H1 (cell line): Measurements from ENCODE around the gene CDK16. TPM values are rescaled to one million over a fixed set of nuclear protein-coding genes. Genes with fewer than 3 reads are reported as not detected.

ENCODE experiments used
- CTCF ChIA-PET: fragments of 300-600 bp; sonication (Branson Sonifier 250); formaldehyde crosslinking; loops from one replicate; lab custom pipeline; 2021; ENCODE audit not compliant: partially characterized antibody; lab: Charles Lee
- POLR2A ChIA-PET: fragments of 300-600 bp; sonication (Branson Sonifier 250); formaldehyde crosslinking; loops from one replicate; lab custom pipeline; 2021; ENCODE audit warnings: inconsistent platforms; ENCODE audit not compliant: partially characterized antibody; lab: Charles Lee
- DNase-seq, 2 experiments: peaks; one replicate each; pipeline versions ENCODE4 v3.0.0 to v3.0.0-alpha.2; 2010 to 2022; ENCODE audit warnings: low spot score in 2 of 2, low read depth in 1 of 2, mixed read lengths in 1 of 2
- FAIRE-seq: peaks from 2 replicates; lab custom pipeline; 2011; peaks lifted over from hg19 to GRCh38; lab: Jason Lieb, UNC
- H2AFZ ChIP-seq: 2 replicates; pipeline ENCODE4 v1.8.1; 2012; ENCODE audit warnings: low read length, inconsistent platforms
- H2AK5ac ChIP-seq: 2 replicates; pipeline ENCODE4 v1.6.1; 2013; ENCODE audit warnings: low read depth, low read length
- H2BK120ac ChIP-seq: replicated peaks from 2 replicates; pipeline ENCODE3; 2013; ENCODE audit warnings: low read depth, low read length, inconsistent platforms
- H2BK12ac ChIP-seq: 2 replicates; pipeline ENCODE4 v1.6.1; 2013; ENCODE audit warnings: low read depth, low read length
- H2BK15ac ChIP-seq: 2 replicates; pipeline ENCODE4 v1.6.1; 2013; ENCODE audit warnings: low read length
- H2BK20ac ChIP-seq: 2 replicates; pipeline ENCODE4 v1.6.1; 2013; ENCODE audit warnings: low read length
- H2BK5ac ChIP-seq: 2 replicates; pipeline ENCODE4 v1.6.1; 2013; ENCODE audit warnings: low read depth, low read length
- H3K14ac ChIP-seq: 2 replicates; pipeline ENCODE4 v1.6.1; 2013; ENCODE audit warnings: inconsistent platforms; ENCODE audit not compliant: insufficient read length
- H3K18ac ChIP-seq: 2 replicates; pipeline ENCODE4 v1.6.1; 2013; ENCODE audit warnings: low read length; ENCODE audit errors: extremely low read depth
- H3K23ac ChIP-seq: 2 replicates; pipeline ENCODE4 v1.6.1; 2013; ENCODE audit warnings: inconsistent platforms; ENCODE audit not compliant: insufficient read length
- H3K23me2 ChIP-seq: 2 replicates; pipeline ENCODE4 v1.6.1; 2013; ENCODE audit warnings: low read depth, low read length
- H3K27ac ChIP-seq: 2 replicates; pipeline ENCODE4 v1.6.1; 2011; ENCODE audit warnings: low read depth, low read length, inconsistent platforms
- H3K27me3 ChIP-seq, 4 experiments: replicated peaks in 1 of 4; 1 replicate in 1 of 4; 2 replicates in 3 of 4; pipeline versions ENCODE4 v1.6.1 to v1.8.1; 2011 to 2013; ENCODE audit warnings: low read length in 3 of 4, mild to moderate bottlenecking in 3 of 4, inconsistent platforms in 2 of 4, mixed read lengths in 2 of 4, moderate library complexity in 1 of 4; ENCODE audit not compliant: control insufficient read depth in 3 of 4, insufficient read depth in 3 of 4; ENCODE audit errors: extremely low read depth in 1 of 4
- H3K36me3 ChIP-seq, 4 experiments: 2 replicates each; pipeline versions ENCODE4 v1.6.1 to v1.8.1; 2011 to 2013; ENCODE audit warnings: mild to moderate bottlenecking in 4 of 4, low read length in 3 of 4, moderate library complexity in 2 of 4, control low read depth in 1 of 4, inconsistent platforms in 1 of 4; ENCODE audit not compliant: insufficient read depth in 4 of 4, control insufficient read depth in 2 of 4
- H3K4ac ChIP-seq: replicated peaks from 2 replicates; pipeline ENCODE3; 2013; ENCODE audit warnings: low read length, low read depth, mixed read lengths, inconsistent platforms; ENCODE audit not compliant: insufficient read length
- H3K4me1 ChIP-seq, 4 experiments: replicated peaks in 1 of 4; 1 replicate in 1 of 4; 2 replicates in 3 of 4; pipeline versions ENCODE4 v1.6.1 to v1.8.1; 2011 to 2013; ENCODE audit warnings: low read length in 3 of 4, inconsistent platforms in 2 of 4, mixed read lengths in 1 of 4; ENCODE audit not compliant: insufficient read depth in 4 of 4, control insufficient read depth in 3 of 4
- H3K4me2 ChIP-seq, 2 experiments: 2 replicates each; pipeline versions ENCODE4 v1.6.1 to v1.8.1; 2011 to 2013; ENCODE audit warnings: low read depth in 2 of 2, low read length in 2 of 2, control low read depth in 1 of 2, inconsistent platforms in 1 of 2, mild to moderate bottlenecking in 1 of 2; ENCODE audit not compliant: insufficient read depth in 1 of 2
- H3K4me3 ChIP-seq, 4 experiments: fragments of 200-600, 300-600 bp in 1 of 4; sonication (generic), shearing (Covaris generic), sonication (Bioruptor Twin) in 1 of 4; 2 replicates each; pipeline versions ENCODE4 v1.5.1 to v1.8.1; 2011 to 2016; ENCODE audit warnings: low read length in 4 of 4, low read depth in 3 of 4, control low read depth in 2 of 4, inconsistent platforms in 2 of 4, mild to moderate bottlenecking in 2 of 4, mixed read lengths in 1 of 4, moderate library complexity in 1 of 4; ENCODE audit not compliant: insufficient read depth in 2 of 4; ENCODE audit errors: extremely low read depth in 1 of 4
- H3K56ac ChIP-seq: replicated peaks from 2 replicates; pipeline ENCODE3; 2013; ENCODE audit warnings: low read depth, mild to moderate bottlenecking, mixed read lengths, low read length, inconsistent platforms; ENCODE audit not compliant: insufficient read length
- H3K79me1 ChIP-seq: 2 replicates; pipeline ENCODE4 v1.6.1; 2013; ENCODE audit warnings: low read depth, low read length, control low read depth
- H3K79me2 ChIP-seq, 2 experiments: 2 replicates each; pipeline versions ENCODE4 v1.6.1 to v1.8.1; 2012 to 2013; ENCODE audit warnings: low read length in 2 of 2, mild to moderate bottlenecking in 2 of 2, inconsistent platforms in 1 of 2; ENCODE audit not compliant: insufficient read depth in 2 of 2, control insufficient read depth in 1 of 2
- H3K9ac ChIP-seq, 4 experiments: replicated peaks in 1 of 4; 1 replicate in 1 of 4; 2 replicates in 3 of 4; pipeline versions ENCODE4 v1.6.1 to v1.8.1; 2011 to 2013; ENCODE audit warnings: low read depth in 3 of 4, low read length in 3 of 4, control low read depth in 2 of 4, mild to moderate bottlenecking in 2 of 4, moderate library complexity in 2 of 4, inconsistent platforms in 1 of 4; ENCODE audit errors: extremely low read depth in 1 of 4
- H3K9me3 ChIP-seq, 2 experiments: 2 replicates each; pipeline versions ENCODE4 v1.6.1 to v1.8.1; 2012 to 2013; ENCODE audit warnings: mild to moderate bottlenecking in 2 of 2, moderate library complexity in 2 of 2, control low read depth in 1 of 2, inconsistent platforms in 1 of 2, low read depth in 1 of 2, low read length in 1 of 2, mixed read lengths in 1 of 2; ENCODE audit not compliant: insufficient read depth in 2 of 2
- H4K20me1 ChIP-seq, 2 experiments: replicated peaks in 1 of 2; 2 replicates each; pipeline versions ENCODE3 to v1.8.1; 2011 to 2013; ENCODE audit warnings: inconsistent platforms in 2 of 2, low read length in 2 of 2, mild to moderate bottlenecking in 1 of 2; ENCODE audit not compliant: insufficient read depth in 2 of 2, control insufficient read depth in 1 of 2
- H4K5ac ChIP-seq: 2 replicates; pipeline ENCODE4 v1.6.1; 2013; ENCODE audit warnings: low read length, low read depth, mixed read lengths, inconsistent platforms; ENCODE audit not compliant: insufficient read length
- H4K8ac ChIP-seq: 2 replicates; pipeline ENCODE4 v1.8.0; 2013; ENCODE audit warnings: mild to moderate bottlenecking, moderate library complexity, low read length, inconsistent platforms; ENCODE audit not compliant: insufficient read depth; ENCODE audit errors: extremely low read depth
- H4K91ac ChIP-seq: replicated peaks from 2 replicates; pipeline ENCODE3; 2013; ENCODE audit warnings: low read length, mixed read lengths, inconsistent platforms; ENCODE audit not compliant: insufficient read length
- CHD2 ChIP-seq: IDR thresholded peaks from 2 replicates; pipeline ENCODE4 v1.6.1; 2012; ENCODE audit warnings: low read length, improper control_type of control experiment
- CREB1 ChIP-seq: IDR thresholded peaks from 2 replicates; pipeline ENCODE4 v1.6.1; 2012; ENCODE audit warnings: inconsistent platforms
- KDM5A ChIP-seq: fragments of 200-600 bp; IDR thresholded peaks from 2 replicates; pipeline ENCODE4 v1.7.1; 2012; ENCODE audit warnings: mild to moderate bottlenecking, low read length, inconsistent platforms, mixed read lengths
- POLR2AphosphoS5 ChIP-seq: IDR thresholded peaks from 2 replicates; pipeline ENCODE4 v1.6.1; 2011; ENCODE audit warnings: low read depth, low read length
- TAF1 ChIP-seq: IDR thresholded peaks from 2 replicates; pipeline ENCODE4 v1.6.1; 2011; ENCODE audit warnings: mild to moderate bottlenecking, low read depth, low read length
- TCF12 ChIP-seq: IDR thresholded peaks from 2 replicates; pipeline ENCODE4 v1.6.1; 2011; ENCODE audit warnings: low read depth, mild to moderate bottlenecking, low read length
- WGBS, 2 experiments: shearing (Covaris generic) in 1 of 2; methylation state at CpG; one replicate each; pipeline versions ENCODE4 v1.1.6 to v1.1.7; 2013 to 2015; ENCODE audit warnings: low lambda C conversion rate in 2 of 2, mixed read lengths in 2 of 2, inconsistent platforms in 1 of 2, low coverage in 1 of 2, missing lambda C conversion rate in 1 of 2; ENCODE audit not compliant: insufficient replicate concordance in 2 of 2, insufficient coverage in 1 of 2, insufficient read length in 1 of 2; ENCODE audit errors: extremely low coverage in 1 of 2, missing lambda C conversion rate in 1 of 2; 5-methylcytosine and 5-hydroxymethylcytosine counted together
- polyA plus RNA-seq, 7 experiments: library from polyadenylated mRNA; depleted of rRNA in 3 of 7; stranded (reverse) in 5 of 7; unstranded in 2 of 7; fragments of >200 nt in 5 of 7; fragments of 200-250 nt in 2 of 7; gene quantifications; 1 replicate in 5 of 7; 2 replicates in 1 of 7; 4 replicates in 1 of 7; pipeline versions ENCODE4 v1.2.1 to v1.2.3, GENCODE V29; 2011 to 2013; ENCODE audit warnings: missing spikeins in 2 of 7, mixed read lengths in 2 of 7
- total RNA-seq: library from RNA; stranded (reverse); fragmentation: NEBNext Ultra II Directional; extraction: Animal tissue kit (Norgen Biotek cat#: 25700); gene quantifications from 2 replicates; pipeline ENCODE4 v1.2.1, GENCODE V29; 2021

The CDK16 gene
- total and polyA plus RNA-seq, 2 of the 8 experiments (the other 6 are each of a cell fraction or from before 2014, with no cell fraction given) = 124 to 204 TPM

DNA sequence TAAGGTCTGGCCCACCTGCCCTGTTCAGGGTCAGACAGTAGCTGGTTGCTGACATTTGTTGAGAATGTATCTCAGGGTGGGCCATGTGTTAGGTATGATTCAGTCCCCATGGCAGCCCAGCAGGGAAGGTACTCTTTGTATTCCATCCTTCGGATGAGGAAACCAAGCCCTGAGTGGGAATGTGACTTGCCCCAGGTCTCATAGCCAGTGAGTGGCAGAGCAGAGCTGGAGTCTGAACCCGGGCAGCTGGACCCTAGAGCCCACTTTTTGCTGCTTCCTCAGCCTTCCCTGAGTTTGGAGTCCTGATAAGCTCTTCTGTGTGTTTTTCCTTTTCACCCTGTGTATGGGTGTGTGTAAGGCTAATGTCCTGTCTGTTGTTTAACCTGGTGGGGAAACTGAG lies 46.5 kb upstream of the CDK16 start:
- H3K4me3 ChIP-seq = no peak overlapping the region
- FAIRE-seq (no peak), DNase-seq (no peak)
- no peak overlapping the region for H2AK5ac ChIP-seq
- no peak overlapping the region for H2BK15ac ChIP-seq
- no peak overlapping the region for H3K14ac ChIP-seq
- H3K27ac ChIP-seq = no peak overlapping the region
- CTCF ChIA-PET = no interaction called here
- no peaks in the 10 kb centered on the region for H3K9me3 ChIP-seq
- H3K79me1 ChIP-seq = no peaks in the 10 kb centered on the region; the same call in 1 of the 2 replicates
- H3K27me3 ChIP-seq = no peaks in the 10 kb centered on the region
- peaks cover 2 to 34% (median 19%) of the 10 kb centered on the region in 4 experiments; a peak in 7 of 8 replicates for H3K36me3 ChIP-seq
- no peak overlapping the region for H4K91ac ChIP-seq
- H3K56ac ChIP-seq = no peak overlapping the region
- H2AFZ ChIP-seq = no peak overlapping the region
- 100% methylated on average over 2 of the region's 2 CpGs; no CpG with 5 or more reads in 1 of the 2 experiments for WGBS, 2 experiments
- POLR2A ChIA-PET = no interaction called here
- H2BK12ac ChIP-seq = no peak overlapping the region
- H3K4me1 ChIP-seq = no peaks in the 10 kb centered on the region
- no peak overlapping the region for H3K23ac ChIP-seq
- H4K20me1 ChIP-seq = peaks cover 0 to 4% of the 10 kb centered on the region in 2 experiments
- H4K8ac ChIP-seq = no peak overlapping the region
- no peaks in the 10 kb centered on the region for H3K23me2 ChIP-seq
- no peak overlapping the region for H3K9ac ChIP-seq
- H2BK20ac ChIP-seq = no peak overlapping the region
- no peak overlapping the region for H4K5ac ChIP-seq
- no peaks in the 10 kb centered on the region for H3K79me2 ChIP-seq
- no peak overlapping the region for H3K4ac ChIP-seq
- no peak overlapping the region for H3K18ac ChIP-seq
- H3K4me2 ChIP-seq = no peak overlapping the region
- no peak overlapping the region for H2BK5ac ChIP-seq
- no peak overlapping the region for H2BK120ac ChIP-seq
- TF ChIP-seq CHD2 = no peak
- TF ChIP-seq KDM5A = no peak
- TF ChIP-seq POLR2AphosphoS5 = no peak
- no peak for TF ChIP-seq TAF1
- no peak for TF ChIP-seq TCF12
- no peak for TF ChIP-seq CREB1
